Activated CD8-positive, alpha-beta T cell treated with anti-CD3 and anti-CD28 coated beads, Interleukin-2, amount 10 ng/mL, durations not matched to agents 7 days and 5 days (primary cell): Measurements from ENCODE around the gene DMD. TPM values are rescaled to one million over a fixed set of nuclear protein-coding genes. Genes with fewer than 3 reads are reported as not detected.

Source experiments
- ATAC-seq: fragments of 150-1000 bp; cut with Tn5 transposase; one replicate; pipeline ENCODE4 v1.10.0; 2021; ENCODE audit warnings: moderate library complexity
- CTCF ChIA-PET: fragments of 350-600 bp; sonication (Branson Sonifier 250); formaldehyde crosslinking; loops from one replicate; lab custom pipeline; 2021; ENCODE audit warnings: antibody characterized with exemption; lab: Charles Lee
- POLR2A ChIA-PET: fragments of 350-600 bp; sonication (Branson Sonifier 250); formaldehyde crosslinking; loops from one replicate; lab custom pipeline; 2021; ENCODE audit warnings: antibody characterized with exemption; lab: Charles Lee
- DNase-seq: peaks from one replicate; pipeline ENCODE4 v3.0.0-alpha.2; 2020
- H3K27ac Mint-ChIP-seq: one replicate; pipeline ENCODE4 v1.8.0; 2021; ENCODE audit warnings: mild to moderate bottlenecking, mixed read lengths
- H3K27me3 Mint-ChIP-seq: one replicate; pipeline ENCODE4 v1.8.0; 2021; ENCODE audit warnings: low read depth, mixed read lengths
- H3K36me3 Mint-ChIP-seq: one replicate; pipeline ENCODE4 v1.8.0; 2021; ENCODE audit warnings: low read depth, mixed read lengths
- H3K4me1 Mint-ChIP-seq: one replicate; pipeline ENCODE4 v1.8.0; 2021; ENCODE audit warnings: low read depth, mixed read lengths
- H3K4me3 Mint-ChIP-seq: one replicate; pipeline ENCODE4 v1.8.0; 2021; ENCODE audit warnings: mild to moderate bottlenecking, mixed read lengths
- H3K9me3 Mint-ChIP-seq: one replicate; pipeline ENCODE4 v1.8.0; 2022; ENCODE audit warnings: mixed read lengths; ENCODE audit not compliant: insufficient read depth
- total RNA-seq, 2 experiments: library from RNA; stranded (reverse); gene quantifications; one replicate each; pipeline ENCODE4 v1.2.3, GENCODE V29; 2021

DMD gene
- total RNA-seq, 2 experiments from 2014 or later: not detected

GRCh38 chrX:31255310-31256033 lies 1955.9 kb downstream of the DMD start:
- H3K9me3 Mint-ChIP-seq: no peaks in the 10 kb centered on the region
- H3K27ac Mint-ChIP-seq: no peak overlapping the region
- no peaks in the 10 kb centered on the region for H3K36me3 Mint-ChIP-seq
- ChIA-PET CTCF (no interaction called here), POLR2A (no interaction called here)
- no peaks in the 10 kb centered on the region for H3K4me1 Mint-ChIP-seq
- no peak overlapping the region for H3K4me3 Mint-ChIP-seq
- no peaks in the 10 kb centered on the region for H3K27me3 Mint-ChIP-seq
- DNase-seq (no peak), ATAC-seq (no peak)

DNA sequence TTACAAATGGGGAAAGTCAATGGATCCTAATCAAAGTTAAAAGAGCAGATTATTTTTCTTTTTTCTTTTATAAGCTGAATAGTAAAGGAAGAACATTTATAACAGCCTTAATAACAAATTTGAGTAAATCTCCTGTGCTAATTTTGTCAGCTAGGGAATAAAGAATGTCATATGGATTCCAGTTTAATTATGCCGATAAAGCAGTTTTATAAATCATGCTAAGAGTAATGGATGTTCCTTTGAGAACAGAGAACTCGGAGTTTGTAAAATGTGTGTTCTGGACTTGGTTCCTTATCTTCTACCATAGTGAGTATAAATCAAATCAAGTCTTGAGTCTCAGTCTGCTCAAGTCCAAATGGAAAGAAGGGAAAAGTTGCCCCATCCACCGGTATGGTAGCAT lies 1959.2 kb downstream of the DMD start:
- no peak for DNase-seq
- Mint-ChIP-seq H3K4me3 (no peak overlapping the region), H3K27ac (no peak overlapping the region), H3K27me3 (no peaks in the 10 kb centered on the region), H3K4me1 (no peaks in the 10 kb centered on the region), H3K36me3 (no peaks in the 10 kb centered on the region), H3K9me3 (no peaks in the 10 kb centered on the region)
- ATAC-seq: no peak
- ChIA-PET CTCF (no interaction called here), POLR2A (no interaction called here)

GRCh38 chrX:31251336-31251735 lies 1960.0 kb downstream of the DMD start:
- Mint-ChIP-seq H3K9me3 (no peaks in the 10 kb centered on the region), H3K27me3 (no peaks in the 10 kb centered on the region), H3K27ac (no peak overlapping the region), H3K36me3 (no peaks in the 10 kb centered on the region), H3K4me1 (no peaks in the 10 kb centered on the region), H3K4me3 (no peak overlapping the region)
- POLR2A ChIA-PET: no interaction called here
- DNase-seq (no peak), ATAC-seq (no peak)
- CTCF ChIA-PET: no interaction called here

GRCh38 chrX:31245714-31246113 lies 1965.6 kb downstream of the DMD start:
- Mint-ChIP-seq H3K27me3 (no peaks in the 10 kb centered on the region), H3K27ac (no peak overlapping the region), H3K4me1 (no peaks in the 10 kb centered on the region), H3K36me3 (no peaks in the 10 kb centered on the region), H3K4me3 (no peak overlapping the region), H3K9me3 (no peaks in the 10 kb centered on the region)
- CTCF ChIA-PET: no interaction called here
- no peak for DNase-seq
- POLR2A ChIA-PET: no interaction called here
- no peak for ATAC-seq

- H3K9me3 Mint-ChIP-seq: no peaks in the 10 kb centered on the region
- H3K4me3 Mint-ChIP-seq: no peak overlapping the region
- no peaks in the 10 kb centered on the region for H3K4me1 Mint-ChIP-seq
- DNase-seq (no peak), ATAC-seq (no peak)
- no peaks in the 10 kb centered on the region for H3K27me3 Mint-ChIP-seq
- no peaks in the 10 kb centered on the region for H3K36me3 Mint-ChIP-seq
- H3K27ac Mint-ChIP-seq: no peak overlapping the region
- POLR2A ChIA-PET: no interaction called here
- CTCF ChIA-PET: no interaction called here
These were observed 1967.5 kb downstream of the DMD start for GRCh38 chrX:31243804-31244203.

DNA sequence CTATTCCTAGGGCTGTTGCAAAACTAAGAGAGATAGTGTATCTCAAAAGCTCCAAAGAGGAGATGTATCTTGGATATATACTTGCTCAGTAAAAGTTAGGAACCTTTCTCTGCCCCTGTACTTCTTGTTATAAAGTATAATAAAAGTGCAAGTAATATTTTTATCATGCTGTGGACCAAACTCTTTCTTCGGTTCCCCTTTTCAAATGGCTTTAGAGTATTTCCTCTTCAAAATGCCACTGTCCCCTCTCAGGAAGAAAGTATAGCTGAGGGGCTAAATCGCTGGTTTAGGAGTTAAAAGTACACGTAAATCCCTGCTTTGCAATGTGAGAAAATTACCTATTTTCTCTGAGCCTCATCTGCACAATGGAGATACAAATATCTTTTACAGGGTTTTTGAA lies 1970.4 kb downstream of the DMD start:
- no peak for DNase-seq
- ChIA-PET CTCF (no interaction called here), POLR2A (no interaction called here)
- Mint-ChIP-seq H3K27ac (no peak overlapping the region), H3K27me3 (no peaks in the 10 kb centered on the region), H3K4me3 (no peak overlapping the region), H3K4me1 (no peaks in the 10 kb centered on the region), H3K9me3 (no peaks in the 10 kb centered on the region), H3K36me3 (no peaks in the 10 kb centered on the region)
- ATAC-seq: no peak

GRCh38 chrX:31237189-31237588 lies 1974.2 kb downstream of the DMD start:
- ATAC-seq (no peak), DNase-seq (no peak)
- no peaks in the 10 kb centered on the region for H3K9me3 Mint-ChIP-seq
- ChIA-PET POLR2A (no interaction called here), CTCF (no interaction called here)
- no peak overlapping the region for H3K4me3 Mint-ChIP-seq
- no peaks in the 10 kb centered on the region for H3K4me1 Mint-ChIP-seq
- H3K27me3 Mint-ChIP-seq: no peaks in the 10 kb centered on the region
- no peaks in the 10 kb centered on the region for H3K36me3 Mint-ChIP-seq
- H3K27ac Mint-ChIP-seq: no peak overlapping the region

- Mint-ChIP-seq H3K27me3 (no peaks in the 10 kb centered on the region), H3K36me3 (no peaks in the 10 kb centered on the region), H3K4me1 (no peaks in the 10 kb centered on the region), H3K27ac (no peak overlapping the region), H3K4me3 (no peak overlapping the region), H3K9me3 (no peaks in the 10 kb centered on the region)
- no peak for ATAC-seq
- POLR2A ChIA-PET: no interaction called here
- no peak for DNase-seq
- CTCF ChIA-PET: no interaction called here
These were observed 1975.1 kb downstream of the DMD start for GRCh38 chrX:31236231-31236630.

- Mint-ChIP-seq H3K27ac (no peak overlapping the region), H3K36me3 (no peaks in the 10 kb centered on the region), H3K9me3 (no peaks in the 10 kb centered on the region), H3K27me3 (no peaks in the 10 kb centered on the region), H3K4me1 (no peaks in the 10 kb centered on the region), H3K4me3 (no peak overlapping the region)
- POLR2A ChIA-PET: no interaction called here
- DNase-seq (no peak), ATAC-seq (no peak)
- CTCF ChIA-PET: no interaction called here
These were observed 1977.3 kb downstream of the DMD start for GRCh38 chrX:31233941-31234496.

DNA sequence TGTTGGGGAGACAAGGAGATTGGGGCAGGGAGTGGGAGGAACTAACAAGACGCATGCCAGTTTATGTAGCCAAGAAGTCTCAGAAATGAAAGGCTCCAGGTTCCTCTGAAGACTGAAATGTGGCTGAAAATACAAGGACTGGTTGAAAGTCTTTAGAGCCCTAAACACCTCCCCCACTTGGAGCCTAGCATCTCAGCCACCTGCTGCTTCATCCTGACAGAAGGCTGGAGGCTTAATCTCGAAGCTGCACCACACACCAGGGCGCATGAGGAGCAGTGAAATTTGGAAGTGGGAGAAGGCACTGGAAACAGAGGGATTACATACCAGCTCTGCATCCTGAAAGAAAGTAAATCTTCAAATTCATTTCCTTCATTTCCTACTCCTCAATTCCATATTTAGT lies 1978.8 kb downstream of the DMD start:
- Mint-ChIP-seq H3K36me3 (no peaks in the 10 kb centered on the region), H3K9me3 (no peaks in the 10 kb centered on the region), H3K4me1 (no peaks in the 10 kb centered on the region), H3K27ac (no peak overlapping the region), H3K27me3 (no peaks in the 10 kb centered on the region), H3K4me3 (no peak overlapping the region)
- POLR2A ChIA-PET: no interaction called here
- no peak for ATAC-seq
- CTCF ChIA-PET: no interaction called here
- DNase-seq: no peak

GRCh38 chrX:31228909-31229308 lies 1982.4 kb downstream of the DMD start:
- ATAC-seq: no peak
- Mint-ChIP-seq H3K27me3 (no peaks in the 10 kb centered on the region), H3K4me3 (no peak overlapping the region), H3K4me1 (no peaks in the 10 kb centered on the region), H3K36me3 (no peaks in the 10 kb centered on the region), H3K9me3 (no peaks in the 10 kb centered on the region), H3K27ac (no peak overlapping the region)
- ChIA-PET POLR2A (no interaction called here), CTCF (no interaction called here)
- no peak for DNase-seq

DNA sequence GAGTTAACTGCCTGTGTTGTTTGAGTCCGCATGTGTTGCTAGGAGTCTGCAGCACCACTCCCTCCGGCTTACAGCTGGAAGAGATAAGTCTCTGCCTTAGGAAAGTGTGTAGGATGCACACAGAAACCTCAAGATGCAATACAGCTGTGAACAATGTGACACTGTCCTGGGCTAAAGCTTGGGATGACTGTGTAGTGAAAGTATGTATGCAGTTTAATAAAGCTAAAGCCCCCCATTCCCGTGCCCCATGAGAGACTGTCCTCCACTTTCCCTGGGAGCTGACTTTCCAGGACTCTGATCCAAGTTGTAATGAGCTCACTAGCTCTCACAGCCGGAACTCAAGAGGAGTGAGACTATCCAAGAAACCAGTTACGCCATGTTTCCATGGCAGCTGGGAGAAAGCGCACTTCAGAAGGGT lies 1982.9 kb downstream of the DMD start:
- Mint-ChIP-seq H3K27ac (no peak overlapping the region), H3K4me3 (no peak overlapping the region)
- ATAC-seq: no peak

DNA sequence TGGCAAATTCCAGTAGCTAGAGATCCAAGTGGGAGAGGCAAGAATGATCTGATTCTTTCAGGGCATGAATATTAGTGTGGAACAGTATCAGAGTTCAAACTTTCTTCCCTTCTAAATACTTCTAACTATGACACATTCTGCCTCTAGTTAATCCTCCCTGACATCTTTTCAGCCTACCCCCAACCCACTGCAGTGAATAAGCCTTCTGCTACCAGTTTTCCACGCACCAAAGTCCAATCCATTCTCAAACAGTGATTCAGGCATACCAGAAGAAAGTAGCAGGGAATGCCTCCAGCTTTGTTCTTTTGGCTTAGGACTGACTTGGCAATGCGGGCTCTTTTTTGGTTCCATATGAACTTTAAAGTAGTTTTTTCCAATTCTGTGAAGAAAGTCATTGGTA lies 1984.1 kb downstream of the DMD start:
- Mint-ChIP-seq H3K4me3 (no peak overlapping the region), H3K4me1 (no peaks in the 10 kb centered on the region), H3K27me3 (no peaks in the 10 kb centered on the region), H3K9me3 (no peaks in the 10 kb centered on the region), H3K36me3 (no peaks in the 10 kb centered on the region), H3K27ac (no peak overlapping the region)
- ChIA-PET POLR2A (no interaction called here), CTCF (no interaction called here)
- DNase-seq (no peak), ATAC-seq (no peak)

More for the DNA sequence above, 1982.9 kb downstream of the DMD start:
- DNase-seq: no peak
- H3K27me3 Mint-ChIP-seq: no peaks in the 10 kb centered on the region
- no peaks in the 10 kb centered on the region for H3K9me3 Mint-ChIP-seq
- no peaks in the 10 kb centered on the region for H3K36me3 Mint-ChIP-seq
- H3K4me1 Mint-ChIP-seq: no peaks in the 10 kb centered on the region
- ChIA-PET POLR2A (no interaction called here), CTCF (no interaction called here)
